GM23248 (cell line): ENCODE data around the gene PDHX. TPM values are rescaled to one million over a fixed set of nuclear protein-coding genes. Genes with fewer than 3 reads are reported as not detected.
"Not testable (repeated sequence)": the region's sequence is repeated elsewhere in the genome, so short reads cannot be mapped to it uniquely, and the experiment has no call there.

Experiments used
- DNase-seq: peaks from one replicate; pipeline ENCODE4 v3.0.0-alpha.2; 2015
- H2AFZ ChIP-seq: fragments of 200-600 bp; sonication (generic); 2 replicates; pipeline ENCODE4 v1.6.1; 2016; ENCODE audit warnings: antibody characterized with exemption
- H3F3A ChIP-seq: fragments of 200-600 bp; sonication (generic); 2 replicates; pipeline ENCODE4 v1.6.1; 2016; ENCODE audit warnings: mild to moderate bottlenecking, antibody characterized with exemption, mixed run types; ENCODE audit not compliant: insufficient read depth
- H3K27ac ChIP-seq: fragments of 200-600 bp; sonication (generic); 2 replicates; pipeline ENCODE4 v1.5.1; 2016; ENCODE audit warnings: mild to moderate bottlenecking
- H3K27me3 ChIP-seq: fragments of 200-600 bp; sonication (generic); replicated peaks from 2 replicates; pipeline ENCODE4 v1.6.1; 2016; ENCODE audit warnings: mild to moderate bottlenecking; ENCODE audit not compliant: insufficient read depth
- H3K36me3 ChIP-seq: fragments of 200-600 bp; sonication (generic); 2 replicates; pipeline ENCODE4 v1.6.1; 2016; ENCODE audit warnings: low read depth, mild to moderate bottlenecking
- H3K4me1 ChIP-seq: fragments of 200-600 bp; sonication (generic); 2 replicates; pipeline ENCODE4 v1.6.1; 2016; ENCODE audit warnings: mild to moderate bottlenecking; ENCODE audit not compliant: insufficient read depth
- H3K4me2 ChIP-seq: fragments of 200-600 bp; sonication (generic); one replicate; pipeline ENCODE4 v1.6.1; 2016; ENCODE audit warnings: mild to moderate bottlenecking; ENCODE audit not compliant: unreplicated experiment
- H3K4me3 ChIP-seq: fragments of 200-600 bp; sonication (generic); 2 replicates; pipeline ENCODE4 v1.5.1; 2016; ENCODE audit warnings: mild to moderate bottlenecking
- H3K79me2 ChIP-seq: fragments of 200-600 bp; sonication (generic); 2 replicates; pipeline ENCODE4 v1.6.1; 2016; ENCODE audit warnings: mild to moderate bottlenecking; ENCODE audit not compliant: insufficient read depth
- H3K9ac ChIP-seq: fragments of 200-600 bp; sonication (generic); 2 replicates; pipeline ENCODE4 v1.6.1; 2016; ENCODE audit warnings: mild to moderate bottlenecking
- H3K9me2 ChIP-seq: fragments of 200-600 bp; sonication (generic); 2 replicates; pipeline ENCODE4 v1.6.1; 2016; ENCODE audit warnings: mixed run types, mild to moderate bottlenecking, moderate library complexity; ENCODE audit not compliant: insufficient read depth
- H3K9me3 ChIP-seq: fragments of 200-600 bp; sonication (generic); one replicate; pipeline ENCODE4 v1.6.1; 2017; ENCODE audit warnings: low read depth
- H4K20me1 ChIP-seq: fragments of 200-600 bp; sonication (generic); 2 replicates; pipeline ENCODE4 v1.6.0; 2016; ENCODE audit not compliant: insufficient read depth
- EZH2 ChIP-seq: fragments of 200-600 bp; sonication (generic); IDR thresholded peaks from 2 replicates; pipeline ENCODE4 v1.6.1; 2018; ENCODE audit warnings: antibody characterized with exemption, mild to moderate bottlenecking; ENCODE audit not compliant: insufficient read depth, poor library complexity, severe bottlenecking
- EZH2phosphoT487 ChIP-seq: fragments of 200-600 bp; sonication (generic); IDR thresholded peaks from 2 replicates; pipeline ENCODE4 v1.6.1; 2018; ENCODE audit warnings: antibody characterized with exemption, moderate library complexity, mild to moderate bottlenecking, low read depth; ENCODE audit not compliant: insufficient read depth
- WGBS, 2 experiments: methylation state at CpG; one replicate each; pipeline ENCODE4 v1.1.6; 2015 to 2017; ENCODE audit warnings: low lambda C conversion rate in 2 of 2, low coverage in 1 of 2; ENCODE audit errors: missing lambda C conversion rate in 2 of 2; 5-methylcytosine and 5-hydroxymethylcytosine counted together
- in situ Hi-C: fragments of 300-500 bp; cut with MboI; formaldehyde crosslinking; loops from 2 replicates; pipeline ENCODE4 v1.15.0; 2020
- polyA plus RNA-seq: library from polyadenylated mRNA; unstranded; fragments of >200 nt; fragmentation: Nextera tagmentation; extraction: Ambion mirVana; gene quantifications from 2 replicates; pipeline ENCODE4 v1.2.1, GENCODE V29; 2016
- total RNA-seq: library from RNA; depleted of rRNA; stranded (reverse); fragments of >200 nt; shearing (Covaris generic); gene quantifications from 2 replicates; pipeline ENCODE4 v1.2.3, GENCODE V29; 2014

The PDHX gene
- total and polyA plus RNA-seq, 2 experiments from 2014 or later = 36.1 to 40.1 TPM

- H3K27me3 ChIP-seq = no peaks in the 10 kb centered on the region
- H3K36me3 ChIP-seq = 0 out of 2 replicates have a peak, but pooled peaks cover 5% of the 10 kb centered on the region
- no peaks in the 10 kb centered on the region for H3K9me3 ChIP-seq
- H3K4me2 ChIP-seq = no peak overlapping the region
- H3K79me2 ChIP-seq = no peaks in the 10 kb centered on the region
- H3K9ac ChIP-seq = no peak overlapping the region
- TF ChIP-seq EZH2phosphoT487 = no peak
- no peak for TF ChIP-seq EZH2
- no peaks in the 10 kb centered on the region for H4K20me1 ChIP-seq
- H2AFZ ChIP-seq = no peak overlapping the region
- H3F3A ChIP-seq = no peaks in the 10 kb centered on the region
- no peak for DNase-seq
- WGBS, 2 experiments = 74 to 82% methylated on average over 2 of the region's 2 CpGs
- in situ Hi-C loops = loop anchor here (5.0 kb wide), 1 partner anchor 303 kb away; no protein-coding TSS in a partner anchor
- H3K4me1 ChIP-seq = no peaks in the 10 kb centered on the region
- no peak overlapping the region for H3K4me3 ChIP-seq
- no peaks in the 10 kb centered on the region for H3K9me2 ChIP-seq
- no peak overlapping the region for H3K27ac ChIP-seq
Observed at GRCh38 chr11:34890089-34890488, 26.3 kb upstream of the PDHX start.

- no peak overlapping the region for H2AFZ ChIP-seq
- no peak overlapping the region for H3K4me3 ChIP-seq
- no peak overlapping the region for H3K9ac ChIP-seq
- no peak overlapping the region for H3K27ac ChIP-seq
- H3F3A ChIP-seq = no peaks in the 10 kb centered on the region
- no peaks in the 10 kb centered on the region for H3K27me3 ChIP-seq
- WGBS, 2 experiments = 52 to 54% methylated on average over 1 of the region's 1 CpG
- in situ Hi-C loops = loop anchor here (5.0 kb wide), 1 partner anchor 304 kb away; no protein-coding TSS in a partner anchor
- no peak overlapping the region for H3K4me2 ChIP-seq
- DNase-seq = peak; percentile 64
- 0 out of 2 replicates have a peak, but pooled peaks cover 5% of the 10 kb centered on the region for H3K36me3 ChIP-seq
- no peaks in the 10 kb centered on the region for H3K79me2 ChIP-seq
- H3K4me1 ChIP-seq = no peaks in the 10 kb centered on the region
- no peaks in the 10 kb centered on the region for H3K9me3 ChIP-seq
- H3K9me2 ChIP-seq = no peaks in the 10 kb centered on the region
- TF ChIP-seq EZH2 = no peak
- no peak for TF ChIP-seq EZH2phosphoT487
- no peaks in the 10 kb centered on the region for H4K20me1 ChIP-seq
Observed at GRCh38 chr11:34890812-34891211, 25.6 kb upstream of the PDHX start.

GRCh38 chr11:34891611-34892010 lies 24.8 kb upstream of the PDHX start:
- H3K27ac ChIP-seq = no peak overlapping the region
- H3K27me3 ChIP-seq = no peaks in the 10 kb centered on the region
- TF ChIP-seq EZH2phosphoT487 = no peak
- TF ChIP-seq EZH2 = no peak
- H3K9me3 ChIP-seq = no peaks in the 10 kb centered on the region
- no peak overlapping the region for H2AFZ ChIP-seq
- no peak overlapping the region for H3K4me2 ChIP-seq
- H3K4me3 ChIP-seq = no peak overlapping the region
- no peak overlapping the region for H3K9ac ChIP-seq
- no peaks in the 10 kb centered on the region for H3K9me2 ChIP-seq
- H3K36me3 ChIP-seq = 0 out of 2 replicates have a peak, but pooled peaks cover 5% of the 10 kb centered on the region
- H3K4me1 ChIP-seq = no peaks in the 10 kb centered on the region
- no peaks in the 10 kb centered on the region for H4K20me1 ChIP-seq
- 82 to 84% methylated on average over 3 of the region's 3 CpGs for WGBS, 2 experiments
- H3F3A ChIP-seq = no peaks in the 10 kb centered on the region
- no peak for DNase-seq
- no peaks in the 10 kb centered on the region for H3K79me2 ChIP-seq
- in situ Hi-C loops = loop anchor here (5.0 kb wide), 1 partner anchor 304 kb away; no protein-coding TSS in a partner anchor

- H3K9ac ChIP-seq = no peak overlapping the region
- in situ Hi-C loops = loop anchor here (5.0 kb wide), 1 partner anchor 306 kb away; no protein-coding TSS in a partner anchor
Observed at GRCh38 chr11:34893416-34893815, 23.0 kb upstream of the PDHX start.

GRCh38 chr11:34896191-34896590 lies 20.2 kb upstream of the PDHX start:
- H3K9me2 ChIP-seq, H3K9ac ChIP-seq, H3K27me3 ChIP-seq, H3K4me2 ChIP-seq, H2AFZ ChIP-seq, H3F3A ChIP-seq, H3K4me3 ChIP-seq, H4K20me1 ChIP-seq, H3K36me3 ChIP-seq, H3K27ac ChIP-seq, DNase-seq, in situ Hi-C loops, H3K4me1 ChIP-seq, H3K9me3 ChIP-seq: not testable (repeated sequence)
- peaks cover 21% of the 10 kb centered on the region; the same call in 1 of the 2 replicates for H3K79me2 ChIP-seq
- 95 to 98% methylated on average over 3 of the region's 3 CpGs for WGBS, 2 experiments

More at GRCh38 chr11:34893416-34893815, 23.0 kb upstream of the PDHX start:
- Histone ChIP-seq H4K20me1 (no peaks in the 10 kb centered on the region), H2AFZ (no peak overlapping the region), H3K4me2 (no peak overlapping the region), H3K9me3 (no peaks in the 10 kb centered on the region), H3K27me3 (no peaks in the 10 kb centered on the region), H3F3A (no peaks in the 10 kb centered on the region), H3K4me1 (no peaks in the 10 kb centered on the region), H3K79me2 (0 out of 2 replicates have a peak, but pooled peaks cover 6% of the 10 kb centered on the region), H3K4me3 (no peak overlapping the region), H3K36me3 (0 out of 2 replicates have a peak, but pooled peaks cover 3% of the 10 kb centered on the region), H3K27ac (no peak overlapping the region), H3K9me2 (no peaks in the 10 kb centered on the region)
- DNase-seq = no peak
- TF ChIP-seq EZH2phosphoT487 (no peak), EZH2 (no peak)
- WGBS, 2 experiments = 96 to 100% methylated on average over 1 of the region's 1 CpG
